NCI-H146 treated with DMSO at 0.1 percent for 48 hours (cell line): ENCODE data around the gene TNIK.

Experiments used
- DNase-seq: peaks from one replicate; lab custom pipeline; 2025; ENCODE audit not compliant: unreplicated experiment; lab: John Stamatoyannopoulos, UW

Gene TNIK

DNA sequence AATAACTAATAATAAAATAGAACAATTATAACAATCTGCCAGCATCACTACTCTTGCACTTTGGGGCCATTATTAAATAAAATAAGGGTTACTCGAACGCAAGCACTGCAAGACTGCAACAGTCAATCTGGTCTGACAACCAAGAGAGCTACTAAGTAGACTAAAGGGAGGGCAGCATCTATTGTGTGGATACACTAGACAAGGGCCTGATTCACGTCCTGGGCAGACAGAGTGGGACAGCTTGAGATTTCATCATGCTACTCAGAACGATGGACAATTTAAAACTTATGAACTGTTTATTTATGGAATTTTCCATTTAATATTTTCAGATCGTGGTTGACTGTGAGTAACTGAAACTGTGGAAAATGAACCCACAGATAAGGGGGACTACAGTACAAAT is 39.5 kb downstream of the TNIK start:
- DNase-seq, result no peak

DNA sequence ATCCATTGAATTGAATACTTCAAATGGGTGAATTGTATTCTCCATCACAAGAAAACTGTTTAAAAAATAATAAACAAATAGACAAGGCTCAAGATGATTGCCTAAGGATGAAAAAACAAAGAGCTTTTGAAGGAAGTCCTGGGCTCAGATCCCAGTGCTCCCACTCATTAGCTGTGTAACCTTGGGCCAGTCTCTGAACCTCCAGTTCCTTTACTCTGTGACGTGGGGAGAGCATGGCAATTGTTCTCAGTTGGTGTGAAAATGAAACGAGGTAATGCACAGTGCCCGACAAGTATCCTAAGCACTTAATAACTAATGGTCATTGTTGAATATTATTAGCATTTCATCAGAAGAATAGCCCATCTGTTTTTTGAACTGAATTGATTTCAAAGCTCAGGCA is 40.7 kb downstream of the TNIK start:
- DNase-seq, result no peak

GRCh38 chr3:171417813-171418212 is 42.4 kb downstream of the TNIK start:
- DNase-seq, result no peak

DNA sequence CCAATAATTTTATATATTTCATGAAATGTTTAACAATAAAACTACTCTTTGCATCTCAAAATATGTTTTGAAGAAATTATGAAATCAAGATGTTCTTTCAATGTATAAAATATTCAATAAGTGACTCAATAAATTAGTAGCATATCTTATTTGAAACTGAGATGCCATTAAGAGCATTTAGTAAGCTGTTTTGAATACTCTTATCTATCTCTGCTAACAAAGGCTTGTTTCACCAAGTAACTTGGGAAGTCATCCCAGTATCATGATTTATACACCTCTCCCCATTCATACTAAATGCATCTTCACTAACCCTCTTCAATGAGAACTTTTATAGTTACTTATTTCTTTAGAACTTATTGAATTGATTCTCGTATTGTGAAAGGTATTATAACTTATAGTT is 43.1 kb downstream of the TNIK start:
- DNase-seq, result no peak

DNA sequence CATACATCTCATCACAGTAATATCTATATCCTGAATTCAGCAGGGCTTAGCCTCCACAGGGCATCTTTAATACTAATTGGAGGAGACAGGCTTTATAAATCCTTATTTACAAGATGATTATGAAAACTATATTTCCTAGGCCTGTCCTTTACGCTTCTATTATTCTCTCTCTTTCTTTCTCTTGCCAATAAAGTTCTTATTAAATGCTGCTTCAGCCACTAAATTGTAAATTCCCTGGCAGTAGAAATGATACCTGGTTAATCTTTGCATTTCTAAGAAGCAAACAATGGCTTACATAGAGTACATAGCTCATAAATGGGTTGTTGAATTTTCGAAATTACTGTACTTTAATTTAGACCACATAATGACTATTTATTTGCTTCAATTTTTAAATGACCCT is 43.5 kb downstream of the TNIK start:
- DNase-seq, result no peak

- DNase-seq, result no peak
These were observed 44.1 kb downstream of the TNIK start for GRCh38 chr3:171416061-171416460.

- DNase-seq, result no peak
These were observed 45.1 kb downstream of the TNIK start for GRCh38 chr3:171415070-171415469.

DNA sequence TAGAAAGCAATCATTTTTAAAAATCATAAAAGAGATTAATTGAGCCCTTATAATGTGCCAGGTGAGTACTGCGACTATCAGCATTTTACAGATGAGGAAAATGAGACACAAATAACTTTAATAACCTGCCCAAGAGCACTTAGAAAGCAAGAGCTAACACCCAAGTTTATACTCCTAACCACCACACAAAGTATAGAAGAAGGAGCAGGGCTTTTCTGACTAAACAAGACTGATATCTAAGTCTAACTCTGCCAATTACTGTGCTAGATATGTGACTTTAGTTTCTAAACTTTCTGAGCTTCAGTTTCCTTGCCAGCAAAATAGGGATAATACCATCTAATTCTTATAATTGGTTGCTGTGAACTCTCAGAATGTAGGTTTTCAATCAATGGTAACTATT is 47.7 kb downstream of the TNIK start:
- no peak for DNase-seq

DNA sequence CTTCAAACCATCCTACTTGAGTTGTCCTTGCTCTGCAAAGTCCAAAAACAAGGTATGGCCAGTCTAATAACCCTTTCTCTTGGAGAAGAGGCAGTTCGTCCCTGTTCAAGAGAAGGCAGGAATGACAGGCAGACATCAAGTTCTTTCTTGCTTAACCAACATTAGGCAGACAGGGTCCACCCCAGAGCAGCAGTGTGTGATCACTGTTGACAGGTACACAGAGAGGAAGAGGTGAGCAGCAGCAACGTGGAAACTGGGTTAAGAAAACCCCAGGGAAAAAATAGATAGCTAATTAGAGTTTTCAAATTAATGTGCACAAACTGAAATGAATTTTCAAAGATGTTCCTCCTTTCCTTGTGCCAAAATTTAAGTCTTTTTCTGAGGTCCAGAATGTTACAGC is 48.2 kb downstream of the TNIK start:
- no peak for DNase-seq

DNA sequence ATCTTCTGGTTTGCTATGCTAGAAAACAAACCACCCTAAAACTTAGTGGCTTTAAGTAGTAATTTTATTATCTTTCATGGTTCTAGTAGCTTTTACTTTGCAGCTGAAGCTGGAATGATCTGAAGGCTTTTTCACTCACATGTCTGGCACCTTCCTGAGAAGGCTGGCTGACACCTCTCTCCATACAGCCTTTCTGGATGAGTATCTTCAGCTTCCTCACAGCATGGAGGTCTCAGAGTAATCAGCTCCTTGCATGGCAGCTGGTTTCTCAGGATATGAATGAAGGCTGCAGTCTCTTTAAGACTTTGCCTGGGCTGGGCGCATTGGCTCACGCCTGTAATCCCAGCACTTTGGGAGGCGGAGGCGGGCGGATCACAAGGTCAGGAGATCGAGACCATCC is 50.0 kb downstream of the TNIK start:
- DNase-seq, result no peak

GRCh38 chr3:171407759-171408158 is 52.4 kb downstream of the TNIK start:
- DNase-seq, result no peak

DNA sequence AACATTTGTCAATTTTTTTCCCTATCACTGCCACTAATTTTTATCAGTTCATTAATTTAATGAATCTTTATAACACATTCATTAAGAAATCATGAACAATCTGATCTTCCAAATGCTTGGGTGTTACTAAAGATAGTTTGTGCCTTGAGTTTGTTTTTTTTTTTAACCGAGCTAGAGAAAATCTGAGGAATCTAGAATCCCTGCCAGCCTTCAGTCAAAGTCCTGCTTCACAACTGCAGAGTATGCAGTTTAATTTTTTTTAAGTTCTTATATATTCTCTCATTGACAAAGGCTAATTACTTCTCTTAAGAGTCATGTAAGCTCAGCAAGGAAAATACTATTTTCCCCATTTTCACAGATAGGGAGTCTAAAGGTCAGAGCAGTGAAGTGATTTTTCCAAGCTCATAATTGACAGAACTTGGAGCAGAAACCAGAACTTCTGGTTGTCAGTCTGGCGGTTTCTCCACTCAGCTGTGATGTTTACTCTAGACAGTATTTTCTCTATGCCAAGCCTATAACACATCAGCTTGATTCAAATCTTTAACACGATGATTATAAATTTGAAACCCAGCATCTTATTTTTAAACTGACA is 55.7 kb downstream of the TNIK start:
- DNase-seq, result no peak

GRCh38 chr3:171402281-171402680 is 57.9 kb downstream of the TNIK start:
- no peak for DNase-seq

GRCh38 chr3:171401432-171401831 is 58.8 kb downstream of the TNIK start:
- no peak for DNase-seq

GRCh38 chr3:171399842-171400241 is 60.4 kb downstream of the TNIK start:
- no peak for DNase-seq

DNA sequence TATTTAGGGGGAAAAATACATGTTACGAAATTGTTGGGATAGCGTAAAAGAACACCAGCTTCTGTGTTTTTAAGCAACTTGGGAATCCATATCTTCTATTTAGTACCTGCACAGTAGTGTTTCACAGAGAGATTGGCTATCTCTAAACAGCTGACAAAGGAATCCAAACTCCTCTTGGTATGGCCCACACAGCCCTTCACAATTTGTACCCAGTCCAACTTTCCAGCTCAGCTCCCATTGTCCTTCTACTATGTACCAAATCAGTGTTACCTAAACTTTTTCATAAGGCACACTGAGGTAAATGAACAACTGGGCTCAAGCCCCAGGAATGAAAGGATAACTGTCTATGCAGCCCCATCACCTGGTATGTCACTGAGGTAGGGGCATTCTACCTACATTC is 61.9 kb downstream of the TNIK start:
- no peak for DNase-seq

GRCh38 chr3:171397089-171397488 is 63.1 kb downstream of the TNIK start:
- DNase-seq, result no peak

- no peak for DNase-seq
These were observed 64.2 kb downstream of the TNIK start for GRCh38 chr3:171396048-171396447.

DNA sequence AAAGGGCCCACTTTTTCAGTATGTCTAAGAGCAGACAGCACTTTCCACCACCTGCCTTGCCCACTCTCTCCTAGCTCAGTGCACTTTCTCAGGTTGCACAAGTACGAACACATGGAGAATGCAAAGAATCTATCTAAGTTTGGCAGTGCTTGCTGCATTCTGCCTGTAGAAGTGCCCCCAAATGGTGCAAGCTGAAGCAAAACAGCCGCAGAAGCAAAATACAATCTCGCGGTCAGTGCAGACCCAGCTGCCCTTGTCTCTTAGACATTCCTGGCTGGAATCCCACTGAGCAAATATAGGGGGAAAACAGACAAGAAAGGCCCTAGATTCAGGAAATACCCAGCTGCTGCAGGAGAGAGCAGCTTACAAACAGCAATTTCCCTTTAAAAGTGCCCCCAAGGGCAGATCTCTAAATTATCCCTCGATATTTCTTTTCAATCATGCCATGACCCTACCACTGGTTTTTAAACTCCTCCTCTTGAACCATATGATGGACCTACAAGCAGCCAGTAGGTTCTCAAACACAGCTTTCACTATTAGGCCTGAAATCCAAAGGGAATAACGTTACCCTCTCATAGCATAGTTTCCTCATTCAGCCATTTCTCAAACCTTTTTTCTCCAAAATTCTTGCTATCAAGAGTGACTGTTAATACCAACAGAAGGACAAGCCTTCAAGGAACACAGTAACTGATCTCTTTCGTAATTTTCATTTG is 67.0 kb downstream of the TNIK start:
- no peak for DNase-seq

GRCh38 chr3:171391432-171391831 is 68.8 kb downstream of the TNIK start:
- DNase-seq, result no peak

- no peak for DNase-seq
These were observed 69.9 kb downstream of the TNIK start for GRCh38 chr3:171390051-171390941.

DNA sequence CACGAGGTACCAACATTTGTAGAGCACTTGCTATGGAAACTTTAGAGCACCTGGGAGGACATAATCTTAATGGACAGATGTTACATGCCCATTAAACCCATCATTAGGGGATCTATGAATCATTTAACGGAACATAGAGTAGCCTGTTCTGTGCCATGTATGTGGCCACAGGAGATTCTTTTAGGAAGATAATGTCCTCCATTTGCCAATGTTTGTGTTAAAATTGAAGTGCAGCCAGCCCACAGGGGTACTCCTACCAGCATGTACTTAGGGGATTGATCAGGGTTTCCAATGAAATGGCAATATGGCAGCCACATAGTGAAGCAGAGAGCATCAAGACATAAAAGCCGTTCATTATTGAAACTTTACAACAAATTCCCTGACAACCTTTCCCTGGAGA is 70.7 kb downstream of the TNIK start:
- DNase-seq, result no peak
